ENCODE data around the gene FAM50A. TPM values are rescaled to one million over a fixed set of nuclear protein-coding genes. Genes with fewer than 3 reads are reported as not detected.

The FAM50A gene
- total and polyA plus RNA-seq, 2 donors: 29.8 to 112 TPM

DNA sequence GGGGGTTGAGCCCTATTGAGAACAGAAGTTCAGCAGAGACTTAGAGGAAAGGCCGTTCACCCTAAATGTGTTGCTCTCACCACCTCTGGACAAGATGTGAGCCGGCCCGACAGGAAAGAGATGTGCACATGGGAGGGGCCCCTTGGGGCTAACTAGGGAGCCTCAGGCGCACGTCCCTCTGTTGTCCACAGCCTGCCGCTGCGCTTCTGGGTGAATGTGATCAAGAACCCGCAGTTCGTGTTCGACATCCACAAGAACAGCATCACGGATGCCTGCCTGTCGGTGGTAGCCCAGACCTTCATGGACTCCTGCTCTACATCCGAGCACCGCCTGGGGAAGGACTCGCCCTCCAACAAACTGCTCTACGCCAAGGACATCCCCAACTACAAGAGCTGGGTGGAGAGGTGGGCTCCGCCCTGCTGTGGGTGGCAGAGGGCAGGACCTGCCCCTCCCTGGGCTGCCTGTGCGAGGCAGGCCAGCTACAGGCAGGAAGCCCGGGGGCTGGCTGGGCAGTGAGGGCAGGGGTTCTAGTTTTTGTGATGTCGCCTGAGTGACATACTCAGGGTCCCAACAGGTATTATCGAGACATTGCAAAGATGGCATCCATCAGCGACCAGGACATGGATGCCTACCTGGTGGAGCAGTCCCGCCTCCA lies 27.1 kb downstream of the FAM50A start:
- peaks cover 2 to 54% of the 10 kb centered on the region in 2 donors for H3K36me3 ChIP-seq (ENCODE audit: control insufficient read depth in 2 of 2, insufficient read depth in 2 of 2, low read length in 1 of 2)
- H3K27me3 ChIP-seq (ENCODE audit: control insufficient read depth in 2 of 2, insufficient read depth in 1 of 2, low read length in 1 of 2): no peaks in the 10 kb centered on the region
- 98% methylated on average over 22 of the region's 23 CpGs for WGBS
- peaks cover 0 to 15% of the 10 kb centered on the region in 2 donors for H3K9me3 ChIP-seq (ENCODE audit: control insufficient read depth in 2 of 2, insufficient read depth in 1 of 2, low read length in 1 of 2)
- no peak overlapping the region for H3K27ac ChIP-seq (ENCODE audit: low read depth in 1 of 2, low read length in 1 of 2)
- no peaks in the 10 kb centered on the region for H3K4me1 ChIP-seq (ENCODE audit: control insufficient read depth in 2 of 2, insufficient read depth in 2 of 2, low read length in 2 of 2)
- DNase-seq (ENCODE audit: low read depth in 6 of 9, low spot score in 9 of 9): no peak
- no peak overlapping the region for H3K4me3 ChIP-seq (ENCODE audit: low read length in 2 of 2)

DNA sequence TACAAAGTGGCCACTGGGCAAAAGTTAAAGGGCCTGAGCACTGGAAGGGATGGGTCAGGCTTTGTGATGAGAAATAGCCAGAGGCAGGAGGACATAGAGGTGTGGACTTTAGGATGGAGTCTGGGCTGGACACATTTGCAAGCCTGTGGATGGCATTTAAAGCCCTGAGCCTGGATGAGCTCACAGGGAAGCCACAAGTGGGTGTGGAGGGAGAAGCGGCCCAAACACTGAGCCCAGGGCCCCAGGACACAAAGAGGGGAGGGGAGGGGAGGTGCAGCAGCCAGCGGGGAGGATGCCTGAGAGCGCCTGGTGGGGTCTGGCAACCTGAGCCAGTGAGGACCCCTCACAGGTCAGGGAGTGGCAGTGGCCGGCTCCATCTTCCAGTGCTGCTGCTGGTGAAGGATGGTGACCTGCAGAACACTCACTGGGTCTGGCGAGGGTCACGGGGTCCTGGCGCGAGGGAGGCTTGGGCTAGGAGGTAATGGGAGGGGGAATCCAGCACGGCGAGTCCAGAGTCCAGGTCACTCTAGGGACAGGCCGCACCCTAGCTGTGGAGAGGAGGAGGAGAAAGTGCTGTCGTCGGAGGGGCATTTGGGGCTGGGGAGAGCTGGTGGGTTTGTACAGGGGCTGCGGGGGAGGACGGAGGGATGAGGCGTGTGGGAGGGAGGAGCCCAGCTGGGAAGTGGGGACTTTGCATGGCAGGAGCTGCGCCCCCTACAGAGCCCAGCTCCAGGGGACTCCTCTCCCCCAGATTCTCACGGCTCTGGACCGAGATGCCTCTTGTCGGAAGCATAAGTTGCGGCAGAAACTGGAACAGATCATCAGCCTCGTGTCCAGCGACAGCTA lies 28.1 kb downstream of the FAM50A start:
- 97% methylated on average over 23 of the region's 23 CpGs for WGBS

DNA sequence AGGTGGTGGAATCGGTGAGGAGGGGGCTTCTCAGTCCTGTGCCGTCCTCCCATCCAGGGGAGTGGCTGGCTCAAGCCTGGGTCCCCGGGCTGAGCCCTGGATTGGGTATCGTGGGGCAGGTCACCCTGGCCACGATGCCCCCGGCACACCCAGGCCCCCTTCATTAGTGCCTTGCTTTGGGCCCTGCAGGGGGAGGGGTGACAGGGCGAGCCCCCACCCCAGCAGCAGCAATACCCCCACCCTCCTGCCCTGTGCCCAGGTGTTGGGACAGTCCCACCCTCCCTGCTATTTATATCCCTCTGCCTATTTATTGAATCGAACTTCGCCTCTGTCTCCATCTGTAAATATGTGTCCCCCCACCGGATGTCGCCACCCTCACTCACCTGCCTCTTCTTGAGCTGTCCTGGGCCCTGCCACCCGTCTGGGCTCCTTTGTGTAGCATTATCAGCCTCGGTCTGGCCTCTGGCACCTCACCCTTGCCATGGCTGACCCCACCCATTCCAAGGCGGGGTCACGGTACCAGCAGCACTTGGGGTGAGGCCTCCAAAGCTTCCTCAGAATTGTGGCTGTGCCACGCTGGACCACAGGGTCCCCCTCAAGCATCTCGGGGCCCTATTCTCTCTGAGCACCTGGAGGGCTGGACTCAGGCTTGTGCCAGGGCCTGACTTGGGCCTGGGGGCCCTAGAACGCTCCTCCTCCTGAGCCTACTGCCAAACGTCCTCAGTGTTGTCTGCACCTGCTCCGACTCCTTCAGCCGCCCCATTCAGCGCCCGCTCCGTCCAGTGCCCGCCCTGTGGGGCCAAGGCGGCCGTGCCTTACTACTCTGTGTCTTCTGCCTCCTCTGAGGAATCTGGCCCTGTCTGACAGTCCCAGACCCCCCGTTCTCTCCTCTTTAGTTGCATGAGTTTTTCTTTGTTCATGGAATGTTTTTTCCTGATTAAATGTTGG lies 29.0 kb downstream of the FAM50A start:
- no peak for DNase-seq (ENCODE audit: low read depth in 6 of 9, low spot score in 9 of 9)
- Histone ChIP-seq H3K9me3 (ENCODE audit: control insufficient read depth in 2 of 2, insufficient read depth in 1 of 2, low read length in 1 of 2) (peaks cover 0 to 8% of the 10 kb centered on the region in 2 donors), H3K27me3 (ENCODE audit: control insufficient read depth in 2 of 2, insufficient read depth in 1 of 2, low read length in 1 of 2) (no peaks in the 10 kb centered on the region), H3K4me1 (ENCODE audit: control insufficient read depth in 2 of 2, insufficient read depth in 2 of 2, low read length in 2 of 2) (peaks cover 0 to 14% of the 10 kb centered on the region in 2 donors), H3K27ac (ENCODE audit: low read depth in 1 of 2, low read length in 1 of 2) (no peak overlapping the region), H3K4me3 (ENCODE audit: low read length in 2 of 2) (no peak overlapping the region), H3K36me3 (ENCODE audit: control insufficient read depth in 2 of 2, insufficient read depth in 2 of 2, low read length in 1 of 2) (peaks cover 0 to 38% of the 10 kb centered on the region in 2 donors)
- WGBS: 92% methylated on average over 28 of the region's 28 CpGs

More for the DNA sequence above, 28.1 kb downstream of the FAM50A start:
- H3K4me1 ChIP-seq (ENCODE audit: control insufficient read depth in 2 of 2, insufficient read depth in 2 of 2, low read length in 2 of 2): peaks cover 0 to 6% of the 10 kb centered on the region in 2 donors
- no peaks in the 10 kb centered on the region for H3K27me3 ChIP-seq (ENCODE audit: control insufficient read depth in 2 of 2, insufficient read depth in 1 of 2, low read length in 1 of 2)
- no peak overlapping the region for H3K27ac ChIP-seq (ENCODE audit: low read depth in 1 of 2, low read length in 1 of 2)
- no peak overlapping the region for H3K4me3 ChIP-seq (ENCODE audit: low read length in 2 of 2)
- peaks cover 2 to 45% of the 10 kb centered on the region in 2 donors for H3K36me3 ChIP-seq (ENCODE audit: control insufficient read depth in 2 of 2, insufficient read depth in 2 of 2, low read length in 1 of 2)
- no peak for DNase-seq (ENCODE audit: low read depth in 6 of 9, low spot score in 9 of 9)
- peaks cover 0 to 9% of the 10 kb centered on the region in 2 donors for H3K9me3 ChIP-seq (ENCODE audit: control insufficient read depth in 2 of 2, insufficient read depth in 1 of 2, low read length in 1 of 2)

- Histone ChIP-seq H3K27ac (ENCODE audit: low read depth in 1 of 2, low read length in 1 of 2) (no peak overlapping the region), H3K4me1 (ENCODE audit: control insufficient read depth in 2 of 2, insufficient read depth in 2 of 2, low read length in 2 of 2) (peaks cover 2 to 18% of the 10 kb centered on the region in 2 donors), H3K27me3 (ENCODE audit: control insufficient read depth in 2 of 2, insufficient read depth in 1 of 2, low read length in 1 of 2) (no peaks in the 10 kb centered on the region), H3K9me3 (ENCODE audit: control insufficient read depth in 2 of 2, insufficient read depth in 1 of 2, low read length in 1 of 2) (peaks cover 0 to 1% of the 10 kb centered on the region in 2 donors), H3K36me3 (ENCODE audit: control insufficient read depth in 2 of 2, insufficient read depth in 2 of 2, low read length in 1 of 2) (peaks cover 0 to 31% of the 10 kb centered on the region in 2 donors), H3K4me3 (ENCODE audit: low read length in 2 of 2) (no peak overlapping the region)
- 94% methylated on average over 7 of the region's 7 CpGs for WGBS
- no peak for DNase-seq (ENCODE audit: low read depth in 6 of 9, low spot score in 9 of 9)
Measured at GRCh38 chrX:154473683-154474082, 29.7 kb downstream of the FAM50A start.

- DNase-seq (ENCODE audit: low read depth in 6 of 9, low spot score in 9 of 9): no peak
- H3K36me3 ChIP-seq (ENCODE audit: control insufficient read depth in 2 of 2, insufficient read depth in 2 of 2, low read length in 1 of 2): peaks cover 0 to 1% of the 10 kb centered on the region in 2 donors
- no peak overlapping the region for H3K4me3 ChIP-seq (ENCODE audit: low read length in 2 of 2)
- WGBS: 96% methylated on average over 8 of the region's 8 CpGs
- no peak overlapping the region for H3K27ac ChIP-seq (ENCODE audit: low read depth in 1 of 2, low read length in 1 of 2)
- no peaks in the 10 kb centered on the region for H3K27me3 ChIP-seq (ENCODE audit: control insufficient read depth in 2 of 2, insufficient read depth in 1 of 2, low read length in 1 of 2)
- peaks cover 0 to 8% of the 10 kb centered on the region in 2 donors for H3K9me3 ChIP-seq (ENCODE audit: control insufficient read depth in 2 of 2, insufficient read depth in 1 of 2, low read length in 1 of 2)
- peaks cover 2 to 28% of the 10 kb centered on the region in 2 donors for H3K4me1 ChIP-seq (ENCODE audit: control insufficient read depth in 2 of 2, insufficient read depth in 2 of 2, low read length in 2 of 2)
Measured at GRCh38 chrX:154476821-154477220, 32.9 kb downstream of the FAM50A start.

- 70% methylated on average over 24 of the region's 24 CpGs for WGBS
- Histone ChIP-seq H3K27me3 (ENCODE audit: control insufficient read depth in 2 of 2, insufficient read depth in 1 of 2, low read length in 1 of 2) (no peaks in the 10 kb centered on the region), H3K4me3 (ENCODE audit: low read length in 2 of 2) (peak overlapping the region; percentile 45 to 59), H3K4me1 (ENCODE audit: control insufficient read depth in 2 of 2, insufficient read depth in 2 of 2, low read length in 2 of 2) (peaks cover 2 to 32% of the 10 kb centered on the region in 2 donors), H3K36me3 (ENCODE audit: control insufficient read depth in 2 of 2, insufficient read depth in 2 of 2, low read length in 1 of 2) (no peaks in the 10 kb centered on the region), H3K27ac (ENCODE audit: low read depth in 1 of 2, low read length in 1 of 2) (no peak overlapping the region), H3K9me3 (ENCODE audit: control insufficient read depth in 2 of 2, insufficient read depth in 1 of 2, low read length in 1 of 2) (peaks cover 0 to 8% of the 10 kb centered on the region in 2 donors)
- peak in 1 of 9 donors; percentile 3 for DNase-seq (ENCODE audit: low read depth in 6 of 9, low spot score in 9 of 9)
Measured at GRCh38 chrX:154477891-154478477, 34.0 kb downstream of the FAM50A start.

- peaks cover 2 to 32% of the 10 kb centered on the region in 2 donors for H3K4me1 ChIP-seq (ENCODE audit: control insufficient read depth in 2 of 2, insufficient read depth in 2 of 2, low read length in 2 of 2)
- peaks cover 0 to 5% of the 10 kb centered on the region in 2 donors for H3K36me3 ChIP-seq (ENCODE audit: control insufficient read depth in 2 of 2, insufficient read depth in 2 of 2, low read length in 1 of 2)
- H3K27me3 ChIP-seq (ENCODE audit: control insufficient read depth in 2 of 2, insufficient read depth in 1 of 2, low read length in 1 of 2): no peaks in the 10 kb centered on the region
- H3K9me3 ChIP-seq (ENCODE audit: control insufficient read depth in 2 of 2, insufficient read depth in 1 of 2, low read length in 1 of 2): peaks cover 0 to 8% of the 10 kb centered on the region in 2 donors
- H3K27ac ChIP-seq (ENCODE audit: low read depth in 1 of 2, low read length in 1 of 2): peak within 1 kb of the TSS; percentile 78 to 90
- H3K4me3 ChIP-seq (ENCODE audit: low read length in 2 of 2): peak within 1 kb of the TSS; percentile 50 to 59
- peak in 8 of 9 donors; percentile 65 to 94 (median 84) for DNase-seq (ENCODE audit: low read depth in 6 of 9, low spot score in 9 of 9)
- under 1% methylated on average over 85 of the region's 85 CpGs for WGBS
Measured at GRCh38 chrX:154478728-154479622, 35.0 kb downstream of the FAM50A start, which contains the start of gene LAGE3. Gene LAGE3, minus strand, starts transcription at chrX:154479281. Its CDS starts 366 bp downstream, at chrX:154478915.
